ENCODE data around the gene NRG3.

DNA sequence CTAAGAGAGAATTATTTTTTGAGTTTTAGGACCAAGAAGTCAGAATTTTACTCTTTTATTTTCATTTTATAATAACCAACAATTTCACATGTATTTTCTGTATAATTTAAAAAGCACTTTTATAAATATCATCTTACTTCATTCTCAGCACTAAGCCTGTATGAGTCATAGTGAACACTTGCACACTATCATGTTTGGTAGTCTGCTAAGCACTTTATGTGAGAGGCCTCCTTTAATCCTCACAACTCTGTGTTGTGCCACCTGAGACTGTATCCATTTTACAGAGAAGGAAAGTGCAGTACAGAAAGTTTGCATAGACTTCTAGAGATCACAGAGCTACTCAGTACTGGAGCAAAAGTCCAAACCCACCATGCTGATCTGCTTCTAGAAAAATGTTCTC is 939.6 kb downstream of the NRG3 start:
- TF ChIP-seq CTCF (IDR thresholded peaks at IDR 0.05) (no peak), POLR2A (IDR thresholded peaks at IDR 0.05) (no peak)
